Transverse colon (tissue), 4 donors: ENCODE data around the gene EGR4. TPM values are rescaled to one million over a fixed set of nuclear protein-coding genes. Genes with fewer than 3 reads are reported as not detected.

Experiments used
- DNase-seq: peaks from one replicate; pipeline ENCODE4 v3.0.0-alpha.2; 2019
- H3K27ac ChIP-seq, 4 donors: fragments of 200-600 bp; sonication (generic); 2 replicates each; pipeline ENCODE4 v1.5.1; 2016 to 2018; ENCODE audit warnings: inconsistent platforms in 4 of 4
- H3K27me3 ChIP-seq: fragments of 200-600 bp; sonication (generic); 2 replicates; pipeline ENCODE4 v1.5.1; 2017; ENCODE audit warnings: inconsistent platforms
- H3K36me3 ChIP-seq, 4 donors: fragments of 200-600 bp; sonication (generic); 2 replicates each; pipeline ENCODE4 v1.5.1; 2017 to 2019; ENCODE audit warnings: inconsistent platforms in 4 of 4
- H3K4me1 ChIP-seq, 4 donors: fragments of 200-600 bp; sonication (generic); 2 replicates each; pipeline ENCODE4 v1.5.1; 2017 to 2020; ENCODE audit warnings: inconsistent platforms in 4 of 4
- H3K4me3 ChIP-seq, 4 donors: fragments of 200-600 bp; sonication (generic); 1 replicate in 1 of 4; 2 replicates in 3 of 4; pipeline versions ENCODE4 v1.5.1 to v1.6.1; 2017 to 2019; ENCODE audit warnings: inconsistent platforms in 4 of 4
- H3K9me3 ChIP-seq, 2 donors: fragments of 200-600 bp; sonication (generic); 2 replicates each; pipeline ENCODE4 v1.5.1; 2017 to 2019; ENCODE audit warnings: inconsistent platforms in 2 of 2
- EP300 ChIP-seq: sonication (generic); formaldehyde crosslinking; IDR thresholded peaks from one replicate; pipeline ENCODE4 v1.6.1; 2017; ENCODE audit warnings: antibody characterized with exemption, low read depth
- POLR2A ChIP-seq: fragments of 450-650 bp; IDR thresholded peaks from one replicate; pipeline ENCODE4 v1.6.1; 2016; ENCODE audit warnings: antibody characterized with exemption, mild to moderate bottlenecking, moderate library complexity
- POLR2AphosphoS5 ChIP-seq, 3 donors: sonication (generic); formaldehyde crosslinking; IDR thresholded peaks; one replicate each; pipeline ENCODE4 v1.6.1; 2016; ENCODE audit warnings: antibody characterized with exemption in 3 of 3
- WGBS, 2 donors: methylation state at CpG; one replicate each; pipeline ENCODE4 v1.1.5; 2018; ENCODE audit warnings: low coverage in 1 of 2; 5-methylcytosine and 5-hydroxymethylcytosine counted together
- in situ Hi-C, 4 donors: fragments of 200-750 bp; cut with MboI; loops; one replicate each; pipeline versions ENCODE4 v1.15.0 to v1.15.1; 2017; ENCODE audit warnings: low sequenced_read_pairs in 3 of 4, low pct_ligation_motif_present in 1 of 4, low pct_unique_long_range_greater_than_20kb in 1 of 4
- intact Hi-C: fragments of 100-400 bp; cut with DNase I; formaldehyde crosslinking; loops from one replicate; pipeline ENCODE4 v1.15.1; 2023; ENCODE audit warnings: low total_unique reads
- total RNA-seq, 4 donors: library from RNA; depleted of rRNA; stranded (reverse); fragments of >200 nt; gene quantifications; one replicate each; pipeline ENCODE4 v1.1.0, GENCODE V29; 2016
- TF ChIP-seq, protein P1 (sequence below), 5 experiments: fragments of 200-600 bp in 3 of 5; fragments of 450-650 bp in 2 of 5; sonication (generic) in 3 of 5; IDR thresholded peaks; 1 replicate in 2 of 5; 2 replicates in 3 of 5; pipeline ENCODE4 v1.5.1; 2016 to 2017; ENCODE audit warnings: antibody characterized with exemption in 5 of 5, inconsistent platforms in 3 of 5, mild to moderate bottlenecking in 2 of 5, moderate library complexity in 1 of 5

The EGR4 gene
- total RNA-seq, 4 donors from 2014 or later: not detected

DNA sequence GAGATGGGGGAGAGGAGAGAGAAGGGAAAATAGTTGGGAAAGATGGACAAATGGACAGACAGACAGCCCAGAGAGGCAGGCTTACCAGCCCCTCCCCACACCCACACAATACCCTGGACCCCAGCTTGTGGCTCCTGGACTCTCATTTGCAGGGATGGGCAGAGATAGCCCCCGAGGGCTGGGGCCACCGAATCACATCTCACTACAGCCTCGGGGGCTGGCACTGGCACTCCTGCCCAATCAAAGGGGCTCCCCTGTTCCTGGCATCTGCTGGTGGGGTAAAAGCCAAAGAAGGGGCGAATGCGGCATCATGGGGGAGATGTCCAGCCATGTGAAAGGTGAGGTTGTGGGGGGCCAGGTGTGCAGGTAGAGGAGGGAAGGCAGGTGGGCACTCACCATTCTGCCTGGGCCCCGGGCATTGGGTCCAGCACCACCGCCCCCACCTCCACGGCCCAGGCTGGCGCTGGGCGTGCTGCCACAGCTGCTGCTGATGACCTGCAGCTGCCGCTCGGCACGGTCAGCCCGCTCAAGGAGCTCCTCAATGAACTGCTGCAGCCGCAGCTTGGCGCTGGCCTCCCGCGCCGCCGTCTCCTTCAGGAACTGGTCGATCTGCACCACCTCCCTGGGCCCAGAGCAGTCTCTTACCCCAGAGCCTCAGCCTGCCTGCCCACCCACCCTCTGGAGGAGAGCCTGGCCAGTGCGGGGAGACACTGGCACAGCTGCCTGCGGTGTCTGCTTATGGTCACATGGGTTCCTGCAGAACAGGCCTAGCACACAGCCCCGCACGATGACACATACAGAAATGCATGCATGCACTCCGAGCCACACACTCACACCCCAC is 27.1 kb downstream of the EGR4 start:
- H3K4me3 ChIP-seq: no peak overlapping the region
- no peak for DNase-seq
- in situ Hi-C loops: no loop called here
- peaks cover 0 to 12% (median 5%) of the 10 kb centered on the region in 4 donors for H3K4me1 ChIP-seq
- WGBS, 2 donors: 90% methylated on average over 26 of the region's 26 CpGs; no CpG with 5 or more reads in 1 of the 2 donors
- intact Hi-C loops: no loop called here
- H3K27me3 ChIP-seq: peaks cover 15% of the 10 kb centered on the region
- H3K36me3 ChIP-seq: no peaks in the 10 kb centered on the region
- no peaks in the 10 kb centered on the region for H3K9me3 ChIP-seq
- H3K27ac ChIP-seq: no peak overlapping the region
- TF ChIP-seq POLR2A (no peak), EP300 (no peak), POLR2AphosphoS5 (IDR thresholded peaks at IDR 0.05) (no peak)
- TF ChIP-seq, protein P1, sequence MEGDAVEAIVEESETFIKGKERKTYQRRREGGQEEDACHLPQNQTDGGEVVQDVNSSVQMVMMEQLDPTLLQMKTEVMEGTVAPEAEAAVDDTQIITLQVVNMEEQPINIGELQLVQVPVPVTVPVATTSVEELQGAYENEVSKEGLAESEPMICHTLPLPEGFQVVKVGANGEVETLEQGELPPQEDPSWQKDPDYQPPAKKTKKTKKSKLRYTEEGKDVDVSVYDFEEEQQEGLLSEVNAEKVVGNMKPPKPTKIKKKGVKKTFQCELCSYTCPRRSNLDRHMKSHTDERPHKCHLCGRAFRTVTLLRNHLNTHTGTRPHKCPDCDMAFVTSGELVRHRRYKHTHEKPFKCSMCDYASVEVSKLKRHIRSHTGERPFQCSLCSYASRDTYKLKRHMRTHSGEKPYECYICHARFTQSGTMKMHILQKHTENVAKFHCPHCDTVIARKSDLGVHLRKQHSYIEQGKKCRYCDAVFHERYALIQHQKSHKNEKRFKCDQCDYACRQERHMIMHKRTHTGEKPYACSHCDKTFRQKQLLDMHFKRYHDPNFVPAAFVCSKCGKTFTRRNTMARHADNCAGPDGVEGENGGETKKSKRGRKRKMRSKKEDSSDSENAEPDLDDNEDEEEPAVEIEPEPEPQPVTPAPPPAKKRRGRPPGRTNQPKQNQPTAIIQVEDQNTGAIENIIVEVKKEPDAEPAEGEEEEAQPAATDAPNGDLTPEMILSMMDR (IDR thresholded peaks at IDR 0.05): no peak

DNA sequence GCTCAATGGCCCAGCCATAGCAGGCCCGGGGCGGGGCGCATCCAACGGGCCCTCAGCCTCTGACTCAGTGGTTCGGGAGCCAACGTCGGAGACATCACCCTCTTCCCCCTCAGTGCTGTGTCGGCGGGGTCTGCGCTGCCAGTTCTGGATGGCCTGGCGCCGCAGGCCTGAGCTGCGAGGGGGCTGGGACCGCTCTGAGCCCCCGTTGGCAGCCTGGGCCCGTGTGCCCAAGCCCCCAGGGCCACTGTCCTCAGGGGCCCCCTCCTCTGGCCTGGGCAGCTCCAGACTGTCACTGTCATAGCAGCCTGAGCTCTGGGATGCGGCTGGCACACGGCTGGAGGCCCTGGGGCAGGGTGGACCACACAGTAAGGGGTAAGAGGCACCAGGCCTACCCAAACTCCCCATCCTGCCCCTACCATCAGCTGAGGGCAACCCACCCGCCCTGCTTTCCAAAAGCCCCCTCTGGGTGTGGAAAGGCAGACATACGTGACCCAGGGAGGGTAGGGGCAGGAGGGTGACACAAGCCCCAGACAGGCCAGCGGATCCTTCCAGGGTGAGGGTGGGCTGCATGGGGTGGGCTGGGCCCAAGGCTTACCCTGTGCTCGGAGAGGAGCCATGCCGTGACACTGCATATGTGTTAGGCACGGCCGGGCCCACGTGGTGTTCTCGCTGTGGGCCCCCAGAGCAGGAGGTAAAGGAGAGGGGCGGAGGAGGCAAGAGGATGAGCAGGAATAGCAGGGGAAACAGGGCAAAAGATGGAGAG is 27.9 kb downstream of the EGR4 start:
- intact Hi-C loops: no loop called here
- no peak overlapping the region for H3K27ac ChIP-seq
- no peak for DNase-seq
- 91% methylated on average over 8 to 17 of the region's 28 CpGs for WGBS, 2 donors
- no peaks in the 10 kb centered on the region for H3K36me3 ChIP-seq
- in situ Hi-C loops: no loop called here
- TF ChIP-seq, protein P1 (IDR thresholded peaks at IDR 0.05): no peak
- TF ChIP-seq POLR2AphosphoS5 (IDR thresholded peaks at IDR 0.05): no peak
- TF ChIP-seq EP300: no peak
- TF ChIP-seq POLR2A: no peak
- H3K4me3 ChIP-seq: no peak overlapping the region
- peaks cover 15% of the 10 kb centered on the region for H3K27me3 ChIP-seq
- H3K9me3 ChIP-seq: no peaks in the 10 kb centered on the region
- peaks cover 0 to 12% (median 5%) of the 10 kb centered on the region in 4 donors for H3K4me1 ChIP-seq

DNA sequence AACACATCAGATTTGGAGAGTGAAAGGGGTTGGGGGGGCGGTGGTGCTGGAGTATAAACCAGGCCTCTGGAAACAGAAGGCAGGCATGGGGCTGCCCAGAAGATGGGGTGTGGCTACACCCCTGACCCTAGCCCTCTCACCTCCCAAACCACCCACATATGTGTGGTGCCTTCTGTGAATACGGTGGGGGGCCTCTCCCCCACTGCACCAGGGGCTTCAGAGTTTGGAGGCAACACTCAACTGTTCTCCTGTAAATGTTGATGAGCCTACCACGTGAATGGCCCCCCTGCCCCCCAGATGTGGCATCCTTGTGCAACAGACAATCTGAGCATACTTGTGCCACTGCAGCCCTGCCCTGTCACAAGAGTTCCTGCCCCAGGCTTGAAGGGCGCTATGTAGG is 28.6 kb downstream of the EGR4 start:
- Histone ChIP-seq H3K36me3 (no peaks in the 10 kb centered on the region), H3K27me3 (peaks cover 15% of the 10 kb centered on the region), H3K9me3 (no peaks in the 10 kb centered on the region), H3K4me1 (peaks cover 0 to 12% (median 5%) of the 10 kb centered on the region in 4 donors), H3K27ac (no peak overlapping the region), H3K4me3 (no peak overlapping the region)
- DNase-seq: no peak
- TF ChIP-seq, protein P1 (IDR thresholded peaks at IDR 0.05): no peak
- no peak for TF ChIP-seq POLR2AphosphoS5 (IDR thresholded peaks at IDR 0.05)
- no peak for TF ChIP-seq POLR2A
- no peak for TF ChIP-seq EP300
- intact Hi-C loops (no loop called here), in situ Hi-C loops (no loop called here)
- 78 to 100% methylated on average over 1 to 4 of the region's 4 CpGs for WGBS, 2 donors

GRCh38 chr2:73264332-73264606 is 29.1 kb downstream of the EGR4 start:
- Histone ChIP-seq H3K36me3 (no peaks in the 10 kb centered on the region), H3K9me3 (no peaks in the 10 kb centered on the region), H3K4me3 (no peak overlapping the region), H3K4me1 (peaks cover 0 to 12% (median 5%) of the 10 kb centered on the region in 4 donors), H3K27ac (no peak overlapping the region), H3K27me3 (peaks cover 15% of the 10 kb centered on the region)
- intact Hi-C loops (no loop called here), in situ Hi-C loops (no loop called here)
- DNase-seq: no peak
- TF ChIP-seq POLR2A: no peak
- TF ChIP-seq EP300: no peak
- no peak for TF ChIP-seq POLR2AphosphoS5 (IDR thresholded peaks at IDR 0.05)
- TF ChIP-seq, protein P1 (IDR thresholded peaks at IDR 0.05): no peak
- WGBS, 2 donors: 85% methylated on average over 15 of the region's 15 CpGs; no CpG with 5 or more reads in 1 of the 2 donors
